ENCODE measurements around the gene ICAM2.

GRCh38 chr17:63962298-63962744 is 58.1 kb downstream of the ICAM2 start:
- TF ChIP-seq CTCF (IDR thresholded peaks at IDR 0.05; ENCODE audit: low read length): no peak
- no peak for TF ChIP-seq EZH2phosphoT487 (IDR thresholded peaks at IDR 0.05; ENCODE audit: low read length)
